Colon (tissue), 2 donors: Measurements from ENCODE around the gene BRSK2.
"Not testable (repeated sequence)": the region's sequence is repeated elsewhere in the genome, so short reads cannot be mapped to it uniquely, and the experiment has no call there.

ENCODE experiments used
- FAIRE-seq: peaks from 2 replicates; lab custom pipeline; 2012; peaks lifted over from hg19 to GRCh38; lab: Jason Lieb, UNC
- donor health status: control.
- donor health status: control.

Gene BRSK2

DNA sequence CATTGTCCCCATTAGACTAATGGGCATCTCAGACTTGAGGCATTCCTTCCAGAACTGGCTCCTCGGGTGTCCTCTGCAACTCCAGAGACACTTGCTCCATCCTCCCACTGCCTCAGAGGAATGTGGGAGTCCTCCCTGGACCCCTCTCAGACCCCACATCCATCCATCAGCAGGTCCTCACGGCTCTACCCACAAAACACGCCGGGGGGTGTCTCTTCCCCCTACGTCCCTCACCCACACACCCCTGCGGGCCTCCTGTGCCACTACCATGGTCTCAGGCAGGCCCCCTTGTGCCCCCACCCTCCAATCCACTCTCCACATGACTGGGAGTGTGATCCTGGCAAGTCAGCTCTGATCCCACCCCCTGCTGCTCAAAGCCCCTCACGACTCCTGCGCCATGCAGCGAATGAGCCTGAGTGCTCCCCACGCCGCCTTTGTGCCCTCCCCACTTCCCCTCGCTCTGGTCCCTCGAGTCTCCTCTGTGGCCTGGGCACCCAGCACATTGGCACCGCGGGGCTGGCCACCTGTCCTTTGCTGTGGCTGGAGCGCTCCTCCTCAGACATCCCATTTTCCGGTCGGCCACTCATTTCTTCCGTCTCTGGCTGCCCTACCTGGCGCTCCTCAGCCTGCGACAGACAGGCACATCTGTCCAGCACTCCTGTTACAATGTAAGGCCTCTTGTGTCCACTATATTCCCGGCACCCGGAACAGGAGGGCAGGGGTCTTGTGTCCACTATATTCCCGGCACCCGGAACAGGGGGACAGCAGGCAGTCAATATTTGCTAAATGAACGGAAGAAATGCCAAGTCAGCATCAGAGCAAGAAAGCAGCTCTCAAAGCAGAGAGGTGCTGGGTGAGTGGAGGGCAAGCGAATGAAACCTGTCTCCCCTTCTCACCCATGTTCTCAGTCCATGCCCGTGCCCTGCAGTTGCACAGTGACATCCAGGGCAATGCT, 111.0 kb downstream of the BRSK2 start:
- FAIRE-seq, result no peak

DNA sequence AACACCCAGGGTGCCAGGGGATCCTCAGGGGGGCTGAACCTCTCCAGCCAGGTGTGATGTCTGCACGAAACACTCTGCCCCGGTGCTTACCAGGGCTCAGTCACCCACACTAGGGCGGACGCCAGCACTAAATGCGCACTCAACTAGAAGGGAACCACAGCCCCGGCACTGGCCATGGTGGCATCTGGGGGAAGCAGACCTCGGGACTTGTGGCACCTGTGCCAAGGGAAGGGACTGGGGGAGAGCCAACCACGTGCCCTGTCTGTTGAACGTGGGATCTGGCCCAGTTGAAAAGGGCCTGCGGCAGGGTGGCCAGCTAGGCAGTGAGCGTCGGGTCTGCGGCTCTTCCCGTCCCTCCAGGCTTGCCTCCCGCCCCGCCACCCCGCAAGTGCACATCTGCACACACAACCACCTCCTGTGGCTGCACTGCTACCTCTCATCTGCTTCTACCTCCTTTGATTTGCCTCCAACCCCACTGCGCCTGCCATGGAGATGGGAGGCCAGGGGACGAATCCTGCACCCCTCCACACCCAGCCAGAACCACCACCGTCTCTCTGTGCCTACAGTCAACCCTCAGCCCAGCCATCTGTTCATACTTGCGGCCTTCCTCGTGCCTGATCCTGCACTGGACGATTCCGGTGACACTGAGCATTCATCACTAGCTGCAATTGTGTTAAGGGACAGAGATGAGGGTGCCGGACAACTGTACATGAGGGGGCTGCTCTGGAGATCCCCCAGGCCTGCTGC, 111.9 kb downstream of the BRSK2 start:
- FAIRE-seq, result no peak

DNA sequence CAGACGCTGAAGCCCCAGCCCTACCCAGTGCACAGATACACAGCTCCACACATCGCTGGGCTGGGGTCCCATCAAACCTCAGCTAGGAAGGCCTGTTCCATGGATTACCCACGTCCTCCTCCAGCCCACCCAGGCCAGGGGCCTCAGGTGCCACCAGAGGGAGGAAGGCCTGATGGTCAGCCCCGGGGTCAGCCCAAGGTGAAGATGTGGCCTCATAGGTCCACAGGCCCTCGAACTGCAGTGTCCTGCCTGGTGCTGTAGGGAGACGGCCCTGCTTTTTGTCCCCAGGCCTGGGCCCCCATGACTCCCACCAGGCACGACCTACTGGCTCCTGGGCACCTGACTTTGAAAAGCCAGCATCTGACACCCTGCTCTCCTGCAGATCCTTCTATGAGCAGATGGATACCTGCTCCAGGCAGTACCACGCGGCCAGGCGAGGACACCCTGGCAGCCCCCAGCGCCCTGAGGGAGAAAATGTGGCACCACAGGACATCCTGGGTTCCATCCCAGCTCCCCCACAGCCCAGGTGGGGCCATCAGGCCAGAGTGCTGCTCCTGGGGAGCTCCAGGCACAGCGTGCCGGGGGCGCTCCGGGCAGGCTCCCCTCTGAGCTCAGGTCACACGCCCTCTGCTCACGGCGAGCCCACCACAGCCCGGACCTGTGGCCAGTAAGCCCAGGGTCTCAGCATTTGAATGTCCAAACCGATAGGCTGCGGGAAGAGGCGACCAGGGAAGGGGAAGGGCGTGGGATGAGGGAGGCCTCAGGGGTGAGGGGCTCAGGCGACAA, 112.6 kb downstream of the BRSK2 start:
- no peak for FAIRE-seq

DNA sequence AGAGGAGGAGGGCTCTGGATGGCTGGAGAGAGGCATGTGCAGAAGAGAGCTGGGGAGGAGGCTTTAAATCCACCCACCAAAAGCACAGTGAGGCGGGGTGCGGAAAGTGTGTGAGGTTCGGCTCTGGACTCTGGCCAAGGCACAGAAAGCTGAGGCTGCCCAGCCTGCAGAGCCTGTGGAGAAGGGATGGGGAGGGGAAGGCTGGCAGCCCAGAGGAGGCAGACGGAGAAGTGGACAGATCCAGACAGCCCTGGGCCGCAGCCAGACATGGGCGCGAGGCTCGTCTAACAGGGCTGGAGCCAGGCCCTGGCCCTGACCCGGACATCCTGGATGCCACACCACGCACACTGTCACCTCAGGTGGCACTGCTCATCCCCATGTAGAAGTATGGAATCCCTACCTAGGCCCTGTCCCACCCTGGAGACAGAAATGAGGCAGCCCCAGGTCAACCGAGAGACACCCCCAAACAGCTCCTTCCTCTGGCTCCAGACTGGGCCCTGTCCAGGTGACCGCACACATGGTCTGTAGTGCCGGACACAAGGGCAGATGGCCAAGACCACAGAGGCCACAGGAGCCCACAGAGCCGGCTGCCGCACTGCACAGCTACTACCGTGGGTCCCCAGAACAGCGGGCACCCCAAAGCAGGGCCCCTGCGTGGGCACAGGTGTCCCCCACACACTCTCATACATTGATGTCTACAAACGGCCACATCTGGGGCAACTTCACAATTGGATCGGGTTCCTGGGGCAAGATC, 113.4 kb downstream of the BRSK2 start:
- no peak for FAIRE-seq

DNA sequence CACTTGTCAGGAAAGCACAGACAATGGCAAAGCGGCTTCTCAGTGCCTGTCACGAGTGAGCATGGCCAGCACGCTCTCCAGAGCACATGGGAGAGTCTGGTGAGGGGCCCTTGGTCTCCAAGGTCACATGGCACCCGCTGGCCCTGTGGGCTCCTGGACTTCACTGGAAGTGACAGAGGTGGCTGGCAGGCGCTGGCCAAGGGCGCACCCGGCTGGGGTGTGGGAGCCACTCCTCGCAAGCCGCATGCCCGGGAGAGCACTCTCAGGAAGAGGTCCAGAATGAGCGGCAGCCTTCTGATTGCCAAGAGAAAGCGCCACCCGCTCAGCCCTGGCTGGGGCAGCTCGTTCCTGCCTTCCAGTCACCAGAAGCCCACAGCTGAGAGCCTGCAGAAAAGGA, 114.0 kb downstream of the BRSK2 start:
- FAIRE-seq, result no peak

DNA sequence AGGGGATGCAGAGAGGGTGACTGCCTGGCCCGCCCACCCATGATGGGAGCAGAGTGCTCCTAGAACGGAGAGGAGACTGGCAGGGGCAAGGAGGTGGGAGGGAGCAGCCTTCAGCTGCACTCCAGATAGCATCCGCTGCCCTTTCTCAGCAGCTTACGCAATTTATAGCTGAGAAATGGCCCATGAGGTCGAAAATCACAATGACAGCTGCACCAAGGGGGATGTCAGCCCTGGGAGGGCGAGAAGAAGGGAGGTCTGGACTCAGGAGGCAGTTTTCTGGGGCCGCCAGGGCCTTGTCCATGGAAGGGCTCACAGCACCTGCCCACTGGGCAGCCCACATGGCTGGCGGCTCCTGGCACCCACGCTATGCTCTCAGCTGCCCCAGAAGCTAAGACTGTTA, 114.4 kb downstream of the BRSK2 start:
- FAIRE-seq, result no peak

DNA sequence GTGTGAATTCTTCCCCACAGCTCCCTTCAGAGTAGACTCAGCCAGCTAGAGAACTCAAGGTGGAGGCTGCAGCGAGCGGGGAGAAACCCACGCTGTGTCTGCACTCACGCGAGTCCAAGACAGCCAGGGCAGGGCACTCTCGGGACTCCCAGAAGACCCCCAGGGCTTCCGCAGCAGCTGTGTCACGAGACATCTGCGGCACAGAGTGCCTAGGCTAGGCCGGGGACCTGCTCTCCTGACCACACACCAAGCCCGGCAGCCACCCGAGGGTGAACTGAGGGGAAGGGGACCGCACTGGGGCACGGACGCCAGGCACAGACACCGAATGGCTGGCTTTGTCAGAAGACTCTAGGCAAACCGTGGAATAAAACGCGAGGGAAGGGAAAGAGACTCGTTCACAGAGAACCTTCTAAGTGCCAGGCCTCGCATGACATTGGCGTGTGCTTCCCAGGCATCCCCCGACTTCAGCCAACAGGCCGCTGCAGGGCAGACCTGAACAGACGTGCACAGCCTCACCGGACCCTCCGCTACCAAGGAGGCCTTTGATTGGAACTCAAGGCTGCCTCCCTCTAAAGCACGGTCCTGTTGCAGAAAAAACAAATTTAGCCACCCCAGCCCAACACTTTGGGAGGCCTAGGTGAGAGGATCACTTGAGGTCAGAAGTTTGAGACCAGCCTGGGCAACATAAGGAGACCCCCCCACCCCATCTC, 115.0 kb downstream of the BRSK2 start:
- no peak for FAIRE-seq

DNA sequence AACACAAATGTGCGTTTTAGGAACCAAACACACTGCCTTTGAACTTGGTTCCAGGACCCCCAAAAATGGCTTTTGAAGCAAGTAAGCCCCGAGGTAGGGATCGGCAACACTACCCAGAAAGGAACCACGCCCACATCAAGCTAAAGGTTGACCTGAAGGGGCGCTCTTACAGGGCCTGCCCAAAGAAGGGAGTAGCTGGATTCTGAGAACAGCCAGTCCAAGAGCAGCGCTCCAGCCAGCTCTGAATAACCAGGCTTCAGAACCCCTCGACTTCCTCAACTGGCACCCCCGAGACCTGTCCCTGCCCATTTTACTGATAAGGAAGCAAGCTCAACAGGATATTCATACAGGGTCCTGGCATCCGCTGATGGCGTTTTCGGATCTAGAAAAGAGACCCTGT, 115.7 kb downstream of the BRSK2 start:
- FAIRE-seq, result no peak

DNA sequence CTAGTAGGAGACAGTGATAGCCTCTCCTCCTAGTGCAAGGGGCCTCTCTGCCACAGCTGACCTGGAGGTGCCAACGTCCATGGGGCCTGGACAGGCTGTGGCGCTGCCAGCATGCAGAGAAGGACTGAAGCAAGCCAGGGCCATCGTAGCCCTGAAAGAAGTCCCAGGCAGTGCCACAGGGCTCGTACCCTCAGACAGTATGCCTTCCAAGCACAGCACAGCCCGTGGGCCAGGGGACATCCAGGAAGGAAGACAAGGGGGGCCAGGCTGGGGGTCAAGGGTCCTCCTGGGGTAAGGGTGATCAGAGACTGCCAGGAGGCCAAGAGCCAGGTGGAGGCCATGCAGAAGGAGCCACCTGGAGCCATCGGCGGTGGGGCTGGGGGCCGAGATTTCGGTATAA, 117.2 kb downstream of the BRSK2 start:
- FAIRE-seq, result no peak

DNA sequence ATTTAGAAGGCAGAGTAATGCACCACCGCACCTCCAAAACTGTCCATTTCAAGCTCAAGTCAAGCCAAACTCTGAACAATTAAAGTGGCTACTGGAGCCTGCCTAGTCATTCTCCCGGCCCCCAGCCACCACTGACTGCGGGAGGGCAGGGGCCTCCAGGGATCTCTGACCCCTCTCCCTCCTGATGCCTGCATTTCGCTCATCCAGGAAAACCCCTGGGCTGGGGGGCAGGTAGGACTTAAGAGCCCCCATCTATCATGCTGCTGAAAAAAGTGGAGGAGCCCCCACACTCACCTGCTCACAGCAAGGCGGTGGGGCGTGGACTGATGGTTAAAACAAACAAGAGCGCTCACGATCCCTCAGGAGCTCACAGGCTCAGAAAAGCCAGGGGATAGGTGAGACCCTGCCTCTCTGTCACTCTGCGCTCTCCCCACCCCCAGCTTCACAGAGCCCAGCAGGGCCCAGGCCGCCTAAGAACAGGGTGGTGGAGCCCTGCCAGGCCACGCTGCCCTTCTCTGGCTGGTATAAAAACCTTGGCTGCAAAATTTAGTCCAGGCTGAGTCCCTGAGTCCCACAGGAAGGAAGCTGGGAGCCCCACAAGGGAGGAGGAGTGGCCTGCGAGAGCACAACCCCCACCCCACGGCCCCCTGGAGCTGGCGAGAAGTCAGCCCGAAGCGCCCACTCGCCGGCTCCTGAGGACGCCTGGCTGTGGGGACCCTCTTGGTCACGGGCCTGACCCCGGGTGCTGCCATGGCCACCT, 117.8 kb downstream of the BRSK2 start:
- FAIRE-seq, result no peak

DNA sequence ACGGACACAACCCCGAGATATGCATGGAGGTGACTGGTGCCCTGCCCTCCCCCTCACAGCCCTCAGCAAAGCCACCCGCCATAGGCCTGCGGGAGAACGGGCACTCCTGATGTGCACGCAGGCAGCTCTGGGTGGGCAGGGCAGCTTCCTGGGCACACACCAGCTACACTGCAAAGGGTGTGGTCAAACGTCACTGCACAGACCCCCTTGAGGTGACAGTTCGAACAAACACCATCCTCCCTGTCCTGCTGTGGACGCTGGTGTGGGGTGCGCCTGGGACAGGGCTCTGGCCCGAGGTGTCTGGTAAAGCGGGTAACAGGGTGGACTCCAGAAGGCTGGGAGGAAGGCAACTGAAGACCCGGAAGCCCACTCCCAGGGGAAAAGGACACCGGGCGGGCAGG, 118.8 kb downstream of the BRSK2 start:
- no peak for FAIRE-seq

DNA sequence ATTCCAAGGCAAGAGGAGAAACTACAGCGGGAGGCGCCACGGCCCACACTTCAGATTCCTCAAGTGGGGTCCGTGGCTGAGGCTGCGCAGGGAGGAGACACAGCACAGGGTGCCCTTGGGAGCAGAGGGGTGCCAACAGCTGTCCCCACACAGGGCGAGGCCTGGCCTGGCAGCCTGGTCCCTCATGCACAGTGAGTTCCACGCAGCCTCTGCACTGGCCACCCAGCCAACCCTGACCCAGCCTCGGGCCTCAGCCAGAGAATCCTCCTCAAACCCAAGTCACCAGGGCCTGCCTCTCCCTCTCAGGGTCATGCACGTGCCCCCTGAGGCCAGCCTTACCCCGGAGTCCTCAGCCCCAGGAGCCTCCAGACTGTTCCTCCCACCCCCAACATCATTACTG, 119.3 kb downstream of the BRSK2 start:
- no peak for FAIRE-seq

DNA sequence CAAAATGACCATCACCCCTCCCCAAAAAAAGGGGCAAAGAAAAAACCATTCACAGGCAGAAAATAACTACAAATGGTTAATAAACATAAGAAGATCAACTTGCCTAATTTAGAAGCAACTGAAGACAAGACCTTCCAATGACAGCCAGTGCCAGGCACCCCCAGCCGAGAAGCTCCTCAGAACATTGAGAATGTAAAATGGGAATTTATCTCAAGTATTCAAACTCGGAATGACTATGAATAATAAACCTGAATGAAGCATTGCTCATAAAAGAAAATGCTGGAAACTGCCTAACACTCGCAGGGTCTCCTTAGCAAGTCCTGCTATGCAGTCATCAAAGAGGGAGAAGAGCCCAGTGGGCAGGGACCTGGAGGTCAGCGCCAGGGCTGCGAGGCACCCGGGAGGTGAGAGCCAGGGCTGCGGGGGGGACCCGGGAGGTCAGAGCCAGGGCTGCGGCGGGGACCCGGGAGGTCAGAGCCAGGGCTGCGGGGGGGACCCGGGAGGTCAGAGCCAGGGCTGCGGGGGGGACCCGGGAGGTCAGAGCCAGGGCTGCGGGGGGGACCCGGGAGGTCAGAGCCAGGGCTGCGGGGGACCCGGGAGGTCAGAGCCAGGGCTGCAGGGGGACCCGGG, 120.0 kb downstream of the BRSK2 start:
- no peak for FAIRE-seq

DNA sequence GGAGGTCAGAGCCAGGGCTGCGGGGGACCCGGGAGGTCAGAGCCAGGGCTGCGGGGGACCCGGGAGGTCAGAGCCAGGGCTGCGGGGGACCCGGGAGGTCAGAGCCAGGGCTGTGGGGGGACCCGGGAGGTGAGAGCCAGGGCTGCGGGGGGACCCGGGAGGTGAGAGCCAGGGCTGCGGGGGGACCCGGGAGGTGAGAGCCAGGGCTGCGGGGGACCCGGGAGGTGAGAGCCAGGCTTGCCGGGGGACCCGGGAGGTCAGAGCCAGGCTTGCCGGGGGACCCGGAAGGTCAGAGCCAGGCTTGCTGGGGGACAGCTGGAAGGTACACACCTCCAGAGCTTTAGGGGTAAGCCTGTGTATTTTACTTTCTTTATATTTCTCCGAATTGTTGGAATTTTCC, 120.6 kb downstream of the BRSK2 start:
- FAIRE-seq, result not testable (repeated sequence)

DNA sequence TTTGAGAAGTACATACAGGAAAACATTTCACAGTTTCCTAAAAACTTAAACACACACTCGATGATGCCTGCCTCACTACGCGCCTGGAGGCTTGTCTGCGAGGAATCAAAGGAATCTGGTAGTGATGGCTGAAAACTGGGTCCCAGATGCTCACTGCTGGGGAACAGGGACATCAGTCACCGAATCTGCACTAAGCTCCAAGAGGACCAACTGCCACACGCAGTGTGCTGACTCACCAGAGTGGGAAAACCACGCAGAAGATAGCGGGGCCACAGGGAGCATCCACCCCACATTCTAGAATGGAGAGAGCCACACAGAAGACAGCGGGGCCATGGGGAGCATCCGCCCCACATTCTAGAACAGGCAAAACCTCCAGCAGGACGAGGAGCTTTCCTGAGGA, 121.2 kb downstream of the BRSK2 start:
- FAIRE-seq, result no peak

DNA sequence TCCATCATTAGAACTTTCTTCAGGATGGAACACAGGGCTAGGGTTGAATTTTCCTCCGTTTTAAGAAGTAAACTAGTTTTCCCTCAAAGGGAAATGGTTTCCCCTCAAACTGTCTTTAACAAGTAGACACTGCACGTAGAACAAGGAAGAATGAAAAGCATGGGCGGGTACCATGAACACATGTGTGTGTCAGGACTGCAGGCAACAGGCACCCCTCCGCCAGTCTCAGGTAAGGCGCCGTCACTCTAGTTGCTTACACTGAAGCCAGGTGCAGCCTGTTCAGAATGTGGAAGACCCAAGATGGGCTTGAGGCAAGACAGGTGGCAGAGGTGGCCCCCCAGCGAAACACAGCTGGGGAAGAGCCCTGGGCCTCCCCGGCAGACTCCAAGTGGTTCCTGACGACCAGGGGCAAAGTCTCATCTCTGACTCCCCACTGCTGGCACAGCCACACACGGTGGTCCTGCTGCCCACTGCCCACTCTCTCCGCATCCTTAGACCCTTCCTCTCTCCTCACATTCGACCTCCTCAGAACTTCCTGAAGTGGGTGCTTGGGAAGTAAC, 122.3 kb downstream of the BRSK2 start:
- FAIRE-seq, result no peak
